Karpas-422 (cell line): ENCODE measurements around the gene C19orf38. TPM values are rescaled to one million over a fixed set of nuclear protein-coding genes. Genes with fewer than 3 reads are reported as not detected.
A peak's percentile ranks its signal among the peaks of the same experiment; 100 is the strongest.
"Not testable (repeated sequence)": the region's sequence is repeated elsewhere in the genome, so short reads cannot be mapped to it uniquely, and the experiment has no call there.

Source experiments
- DNase-seq: peaks from one replicate; pipeline ENCODE4 v3.0.0-alpha.2; 2015
- H2AFZ ChIP-seq: fragments of 200-600 bp; sonication (generic); 2 replicates; pipeline ENCODE4 v1.6.1; 2014; ENCODE audit warnings: antibody characterized with exemption, low read length, mixed read lengths
- H3K27ac ChIP-seq: fragments of 200-600 bp; sonication (generic); 2 replicates; pipeline ENCODE4 v1.5.1; 2014; ENCODE audit warnings: mild to moderate bottlenecking, low read length, moderate library complexity
- H3K27me3 ChIP-seq: fragments of 200-600 bp; sonication (generic); 2 replicates; pipeline ENCODE4 v1.6.1; 2014; ENCODE audit warnings: low read length, mixed read lengths
- H3K36me3 ChIP-seq: fragments of 200-600 bp; sonication (generic); 2 replicates; pipeline ENCODE4 v1.6.1; 2014; ENCODE audit warnings: low read length, mixed read lengths; ENCODE audit not compliant: insufficient read depth
- H3K4me1 ChIP-seq: fragments of 200-600 bp; sonication (generic); 2 replicates; pipeline ENCODE4 v1.6.1; 2014; ENCODE audit warnings: mild to moderate bottlenecking, low read length, mixed read lengths
- H3K4me2 ChIP-seq: fragments of 200-600 bp; sonication (generic); 2 replicates; pipeline ENCODE4 v1.6.1; 2014; ENCODE audit warnings: low read length, low read depth, mild to moderate bottlenecking; ENCODE audit not compliant: poor library complexity, severe bottlenecking
- H3K4me3 ChIP-seq: fragments of 200-600 bp; sonication (generic); 2 replicates; pipeline ENCODE4 v1.5.1; 2014; ENCODE audit warnings: mild to moderate bottlenecking, antibody characterized with exemption, low read length, mixed read lengths
- H3K79me2 ChIP-seq: fragments of 200-600 bp; sonication (generic); 2 replicates; pipeline ENCODE4 v1.6.1; 2014; ENCODE audit warnings: mild to moderate bottlenecking, low read length, mixed read lengths
- H3K9ac ChIP-seq: fragments of 200-600 bp; sonication (generic); 2 replicates; pipeline ENCODE4 v1.6.0; 2014; ENCODE audit warnings: low read length
- H3K9me2 ChIP-seq: fragments of 200-600 bp; sonication (generic), shearing (Covaris generic); replicated peaks from 2 replicates; pipeline ENCODE4 v1.6.0; 2014; ENCODE audit warnings: mild to moderate bottlenecking, low read length, moderate library complexity; ENCODE audit not compliant: insufficient read depth
- H3K9me3 ChIP-seq: fragments of 300-700, 200-600 bp; sonication (generic); 2 replicates; pipeline ENCODE4 v1.6.1; 2014; ENCODE audit warnings: low read length, mixed read lengths
- H4K20me1 ChIP-seq: fragments of 200-600 bp; sonication (generic); 2 replicates; pipeline ENCODE4 v1.6.1; 2014; ENCODE audit warnings: mild to moderate bottlenecking, antibody characterized with exemption, low read length, low read depth; ENCODE audit not compliant: insufficient read depth
- total RNA-seq: library from RNA; depleted of rRNA; stranded (reverse); fragments of >200 nt; shearing (Covaris generic); gene quantifications from 2 replicates; pipeline ENCODE4 v1.2.3, GENCODE V29; 2014; ENCODE audit warnings: low replicate concordance

The C19orf38 gene
- total RNA-seq, 1 experiment from 2014 or later, result 6.1 TPM

- H3K4me1 ChIP-seq, result peaks cover 32% of the 10 kb centered on the region
- DNase-seq, result peak; percentile 100
- peak within 1 kb of the TSS; percentile 73 for H3K4me3 ChIP-seq
- no peaks in the 10 kb centered on the region; the same call in 1 of the 2 replicates for H3K36me3 ChIP-seq
- peak within 1 kb of the TSS; percentile 88 for H3K27ac ChIP-seq
- no peaks in the 10 kb centered on the region for H3K27me3 ChIP-seq
- H3K9me3 ChIP-seq, result peaks cover 5% of the 10 kb centered on the region; the same call in 1 of the 2 replicates
- peak within 1 kb of the TSS; percentile 85 for H3K4me2 ChIP-seq
- no peaks in the 10 kb centered on the region for H3K79me2 ChIP-seq
- peak within 1 kb of the TSS; percentile 83 for H3K9ac ChIP-seq
- H3K9me2 ChIP-seq, result no peaks in the 10 kb centered on the region
- H2AFZ ChIP-seq, result peak within 1 kb of the TSS; percentile 74
- H4K20me1 ChIP-seq, result no peaks in the 10 kb centered on the region
These were observed 12.3 kb upstream of the C19orf38 start, which contains the start of gene TMED1 for GRCh38 chr19:10835754-10836478. TMED1 (minus strand) TSS chr19:10836212; CDS start chr19:10836191, 21 bp downstream.

GRCh38 chr19:10836479-10837330 lies 11.5 kb upstream of the C19orf38 start:
- Histone ChIP-seq H3K9me3 (peaks cover 5% of the 10 kb centered on the region; the same call in 1 of the 2 replicates), H3K9ac (peak overlapping the region; percentile 83), H3K4me3 (peak overlapping the region; percentile 73), H3K4me1 (peaks cover 32% of the 10 kb centered on the region), H3K27me3 (no peaks in the 10 kb centered on the region), H2AFZ (peak overlapping the region; percentile 74), H3K79me2 (no peaks in the 10 kb centered on the region), H4K20me1 (no peaks in the 10 kb centered on the region), H3K4me2 (peak overlapping the region; percentile 85), H3K36me3 (no peaks in the 10 kb centered on the region; the same call in 1 of the 2 replicates), H3K9me2 (no peaks in the 10 kb centered on the region), H3K27ac (peak overlapping the region; percentile 88)
- DNase-seq, result peak; percentile 96

- not testable (repeated sequence) for H3K9ac ChIP-seq, H4K20me1 ChIP-seq, H3K4me3 ChIP-seq, H3K79me2 ChIP-seq, H3K9me3 ChIP-seq, H2AFZ ChIP-seq, H3K36me3 ChIP-seq, DNase-seq, H3K27me3 ChIP-seq, H3K9me2 ChIP-seq
- peaks cover 32% of the 10 kb centered on the region for H3K4me1 ChIP-seq
- H3K27ac ChIP-seq, result peak overlapping the region; percentile 91
- H3K4me2 ChIP-seq, result peak overlapping the region; percentile 64
These were observed 10.6 kb upstream of the C19orf38 start for GRCh38 chr19:10837649-10838048.

- no peak for DNase-seq
- H3K9me2 ChIP-seq, result no peaks in the 10 kb centered on the region
- peak overlapping the region; percentile 64 for H3K4me2 ChIP-seq
- no peaks in the 10 kb centered on the region for H3K27me3 ChIP-seq
- H3K9ac ChIP-seq, result peak overlapping the region; percentile 58
- peaks cover 32% of the 10 kb centered on the region for H3K4me1 ChIP-seq
- H4K20me1 ChIP-seq, result no peaks in the 10 kb centered on the region
- H3K27ac ChIP-seq, result peak overlapping the region; percentile 91
- peak overlapping the region; percentile 51 for H3K4me3 ChIP-seq
- no peaks in the 10 kb centered on the region; the same call in 1 of the 2 replicates for H3K36me3 ChIP-seq
- peaks cover 5% of the 10 kb centered on the region; the same call in 1 of the 2 replicates for H3K9me3 ChIP-seq
- H3K79me2 ChIP-seq, result no peaks in the 10 kb centered on the region
- H2AFZ ChIP-seq, result no peak overlapping the region; the same call in 1 of the 2 replicates
These were observed 9.8 kb upstream of the C19orf38 start for GRCh38 chr19:10838377-10838776.

- H3K36me3 ChIP-seq, result no peaks in the 10 kb centered on the region; the same call in 1 of the 2 replicates
- no peaks in the 10 kb centered on the region for H4K20me1 ChIP-seq
- H3K4me2 ChIP-seq, result peak overlapping the region; percentile 64
- H3K9me2 ChIP-seq, result no peaks in the 10 kb centered on the region
- peaks cover 32% of the 10 kb centered on the region for H3K4me1 ChIP-seq
- DNase-seq, result no peak
- H3K27me3 ChIP-seq, result no peaks in the 10 kb centered on the region
- H3K79me2 ChIP-seq, result no peaks in the 10 kb centered on the region
- H3K9me3 ChIP-seq, result peaks cover 5% of the 10 kb centered on the region; the same call in 1 of the 2 replicates
- peak overlapping the region; percentile 51; the same call in 1 of the 2 replicates for H3K4me3 ChIP-seq
- peak overlapping the region; percentile 91; the same call in 1 of the 2 replicates for H3K27ac ChIP-seq
- H3K9ac ChIP-seq, result no peak overlapping the region
- H2AFZ ChIP-seq, result no peak overlapping the region
These were observed 8.8 kb upstream of the C19orf38 start for GRCh38 chr19:10839114-10840050.

GRCh38 chr19:10842788-10843187 lies 5.4 kb upstream of the C19orf38 start:
- Histone ChIP-seq H3K4me1 (peaks cover 16% of the 10 kb centered on the region), H3K4me3 (no peak overlapping the region), H2AFZ (no peak overlapping the region), H3K27ac (no peak overlapping the region), H3K36me3 (no peaks in the 10 kb centered on the region; the same call in 1 of the 2 replicates), H3K9me3 (peaks cover 5% of the 10 kb centered on the region; the same call in 1 of the 2 replicates), H3K9ac (no peak overlapping the region), H3K79me2 (no peaks in the 10 kb centered on the region), H3K4me2 (no peak overlapping the region), H3K27me3 (0 out of 2 replicates have a peak, but pooled peaks cover 3% of the 10 kb centered on the region), H3K9me2 (no peaks in the 10 kb centered on the region), H4K20me1 (no peaks in the 10 kb centered on the region)
- no peak for DNase-seq

GRCh38 chr19:10846500-10847202 lies 1.6 kb upstream of the C19orf38 start:
- Histone ChIP-seq H3K9me2 (no peaks in the 10 kb centered on the region), H3K9ac (no peak overlapping the region), H2AFZ (no peak overlapping the region), H3K79me2 (no peaks in the 10 kb centered on the region), H3K27me3 (0 out of 2 replicates have a peak, but pooled peaks cover 3% of the 10 kb centered on the region), H3K9me3 (no peaks in the 10 kb centered on the region), H4K20me1 (no peaks in the 10 kb centered on the region), H3K27ac (no peak overlapping the region), H3K4me2 (no peak overlapping the region), H3K4me1 (peaks cover 6% of the 10 kb centered on the region; the same call in 1 of the 2 replicates), H3K36me3 (no peaks in the 10 kb centered on the region), H3K4me3 (no peak overlapping the region)
- no peak for DNase-seq
